Left ventricle myocardium superior (tissue), 1 donor: ENCODE measurements around the gene B3GAT1. TPM values are rescaled to one million over a fixed set of nuclear protein-coding genes. Genes with fewer than 3 reads are reported as not detected.
A peak's percentile ranks its signal among the peaks of the same experiment; 100 is the strongest.
"Not testable (repeated sequence)": the region's sequence is repeated elsewhere in the genome, so short reads cannot be mapped to it uniquely, and the experiment has no call there.

ENCODE experiments used
- ATAC-seq: fragments of 200-7000 bp; cut with Tn5 transposase; one replicate; pipeline ENCODE4 v1.9.1; 2020; ENCODE audit warnings: mild to moderate bottlenecking, moderate library complexity
- DNase-seq: peaks from one replicate; pipeline ENCODE4 v3.0.0-alpha.2; 2020
- intact Hi-C: fragments of 100-400 bp; cut with micrococcal nuclease; formaldehyde crosslinking; loops from one replicate; pipeline ENCODE4 v1.11.0; 2022
- total RNA-seq: library from RNA; stranded (reverse); fragmentation: NEBNext Ultra II Directional; extraction: Animal tissue kit (Norgen Biotek cat#: 25700); gene quantifications from one replicate; pipeline ENCODE4 v1.2.1, GENCODE V29; 2021
- donor health status: DM: no; HTN: yes; CAD: no; lungs with severe emphysema.

The B3GAT1 gene
- total RNA-seq, 1 donor from 2014 or later = 0.17 TPM

GRCh38 chr11:134346976-134347350, 65.1 kb downstream of the B3GAT1 start:
- intact Hi-C loops = no loop called here
- no peak for DNase-seq
- ATAC-seq = no peak

- intact Hi-C loops = no loop called here
- DNase-seq (no peak), ATAC-seq (no peak)
These were observed 65.7 kb downstream of the B3GAT1 start for GRCh38 chr11:134346101-134346975.

- ATAC-seq = no peak
- intact Hi-C loops = no loop called here
- no peak for DNase-seq
These were observed 66.8 kb downstream of the B3GAT1 start for GRCh38 chr11:134345237-134345550.

- ATAC-seq = peak; percentile 14
- DNase-seq, intact Hi-C loops: not testable (repeated sequence)
These were observed 67.4 kb downstream of the B3GAT1 start for GRCh38 chr11:134344497-134345236.

- ATAC-seq = no peak
- intact Hi-C loops = no loop called here
- DNase-seq = no peak
These were observed 68.4 kb downstream of the B3GAT1 start for GRCh38 chr11:134343646-134344045.

GRCh38 chr11:134342572-134343340, 69.3 kb downstream of the B3GAT1 start:
- DNase-seq = no peak
- no peak for ATAC-seq
- intact Hi-C loops = no loop called here

- DNase-seq = no peak
- intact Hi-C loops = no loop called here
These were observed 70.1 kb downstream of the B3GAT1 start for GRCh38 chr11:134341805-134342571.

GRCh38 chr11:134340354-134340964, 71.6 kb downstream of the B3GAT1 start:
- DNase-seq = no peak
- ATAC-seq = no peak
- intact Hi-C loops = no loop called here

More at GRCh38 chr11:134341805-134342571, 70.1 kb downstream of the B3GAT1 start:
- no peak for ATAC-seq

GRCh38 chr11:134339756-134340155, 72.3 kb downstream of the B3GAT1 start:
- ATAC-seq (no peak), DNase-seq (no peak)
- intact Hi-C loops = no loop called here

GRCh38 chr11:134338654-134339053, 73.4 kb downstream of the B3GAT1 start:
- DNase-seq (no peak), ATAC-seq (no peak)
- intact Hi-C loops = no loop called here

GRCh38 chr11:134338068-134338467, 74.0 kb downstream of the B3GAT1 start:
- DNase-seq (no peak), ATAC-seq (no peak)
- intact Hi-C loops = no loop called here

- ATAC-seq (no peak), DNase-seq (no peak)
- intact Hi-C loops = no loop called here
These were observed 75.0 kb downstream of the B3GAT1 start for GRCh38 chr11:134337051-134337450.

GRCh38 chr11:134334796-134335571, 77.1 kb downstream of the B3GAT1 start:
- intact Hi-C loops = no loop called here
- no peak for ATAC-seq
- DNase-seq = no peak

- ATAC-seq (no peak), DNase-seq (no peak)
- intact Hi-C loops = no loop called here
These were observed 78.1 kb downstream of the B3GAT1 start for GRCh38 chr11:134333946-134334345.

GRCh38 chr11:134333312-134333711, 78.7 kb downstream of the B3GAT1 start:
- intact Hi-C loops = no loop called here
- ATAC-seq = no peak
- no peak for DNase-seq

- intact Hi-C loops = no loop called here
These were observed 79.3 kb downstream of the B3GAT1 start for GRCh38 chr11:134332782-134333181.

GRCh38 chr11:134332189-134332631, 79.8 kb downstream of the B3GAT1 start:
- intact Hi-C loops = no loop called here
- no peak for DNase-seq
- peak; percentile 25 for ATAC-seq

More at GRCh38 chr11:134332782-134333181, 79.3 kb downstream of the B3GAT1 start:
- no peak for ATAC-seq
- no peak for DNase-seq
